Measurements from ENCODE around the gene LACTBL1. TPM values are rescaled to one million over a fixed set of nuclear protein-coding genes. Genes with fewer than 3 reads are reported as not detected.
"Not testable (repeated sequence)": the region's sequence is repeated elsewhere in the genome, so short reads cannot be mapped to it uniquely, and the experiment has no call there.

Gene LACTBL1
- polyA plus RNA-seq, 2 donors, result not detected

DNA sequence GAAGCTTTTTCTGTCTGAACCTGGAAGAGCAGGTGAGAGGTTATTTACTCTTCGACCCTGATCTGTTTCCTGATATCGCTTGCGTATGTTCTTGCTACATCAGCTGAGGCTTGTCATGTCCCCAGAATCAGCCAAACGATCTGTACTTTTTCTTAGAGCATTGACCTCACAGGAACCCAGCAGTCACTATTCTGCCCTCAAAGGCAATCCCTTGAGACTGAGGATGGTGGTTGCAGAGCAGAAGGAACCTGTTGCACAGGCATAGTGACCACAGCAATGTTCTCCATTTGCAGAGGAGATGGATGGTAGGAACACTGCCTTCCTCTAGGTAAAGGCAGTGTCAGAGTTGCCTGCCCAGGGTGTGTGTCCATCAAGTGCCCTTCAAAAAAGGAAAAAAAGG is 11.3 kb upstream of the LACTBL1 start:
- Histone ChIP-seq H3K9me3 (ENCODE audit: control insufficient read depth in 2 of 2, insufficient read depth in 1 of 2, low read depth in 1 of 2, low read length in 1 of 2) (no peaks in the 10 kb centered on the region), H3K4me3 (ENCODE audit: low read depth in 1 of 2, low read length in 2 of 2) (no peak overlapping the region), H3K27me3 (ENCODE audit: control insufficient read depth in 1 of 2, insufficient read depth in 2 of 2, low read length in 2 of 2) (no peaks in the 10 kb centered on the region), H3K27ac (ENCODE audit: low read depth in 2 of 2, low read length in 1 of 2) (no peak overlapping the region), H3K36me3 (ENCODE audit: control insufficient read depth in 2 of 2, insufficient read depth in 2 of 2, low read length in 1 of 2) (no peaks in the 10 kb centered on the region), H3K4me1 (ENCODE audit: control insufficient read depth in 2 of 2, insufficient read depth in 2 of 2, low read length in 1 of 2) (no peaks in the 10 kb centered on the region)
- WGBS, 2 donors, result 71 to 79% methylated on average over 4 of the region's 4 CpGs

GRCh38 chr1:22980471-22980790 is 7.8 kb upstream of the LACTBL1 start:
- WGBS, 2 donors, result 71 to 75% methylated on average over 3 of the region's 3 CpGs
- H3K36me3 ChIP-seq (ENCODE audit: control insufficient read depth in 2 of 2, insufficient read depth in 2 of 2, low read length in 1 of 2), result not testable (repeated sequence)

GRCh38 chr1:22978299-22978698 is 5.6 kb upstream of the LACTBL1 start:
- H3K27ac ChIP-seq (ENCODE audit: low read depth in 2 of 2, low read length in 1 of 2), result no peak overlapping the region
- no peaks in the 10 kb centered on the region for H3K9me3 ChIP-seq (ENCODE audit: control insufficient read depth in 2 of 2, insufficient read depth in 1 of 2, low read depth in 1 of 2, low read length in 1 of 2)
- H3K27me3 ChIP-seq (ENCODE audit: control insufficient read depth in 1 of 2, insufficient read depth in 2 of 2, low read length in 2 of 2), result no peaks in the 10 kb centered on the region
- H3K36me3 ChIP-seq (ENCODE audit: control insufficient read depth in 2 of 2, insufficient read depth in 2 of 2, low read length in 1 of 2), result no peaks in the 10 kb centered on the region
- WGBS, 2 donors, result 93 to 95% methylated on average over 3 of the region's 3 CpGs
- H3K4me3 ChIP-seq (ENCODE audit: low read depth in 1 of 2, low read length in 2 of 2), result no peak overlapping the region
- no peaks in the 10 kb centered on the region for H3K4me1 ChIP-seq (ENCODE audit: control insufficient read depth in 2 of 2, insufficient read depth in 2 of 2, low read length in 1 of 2)

More at GRCh38 chr1:22980471-22980790, 7.8 kb upstream of the LACTBL1 start:
- not testable (repeated sequence) for H3K4me1 ChIP-seq (ENCODE audit: control insufficient read depth in 2 of 2, insufficient read depth in 2 of 2, low read length in 1 of 2); H3K9me3 ChIP-seq (ENCODE audit: control insufficient read depth in 2 of 2, insufficient read depth in 1 of 2, low read depth in 1 of 2, low read length in 1 of 2); H3K27me3 ChIP-seq (ENCODE audit: control insufficient read depth in 1 of 2, insufficient read depth in 2 of 2, low read length in 2 of 2); H3K4me3 ChIP-seq (ENCODE audit: low read depth in 1 of 2, low read length in 2 of 2); H3K27ac ChIP-seq (ENCODE audit: low read depth in 2 of 2, low read length in 1 of 2)

GRCh38 chr1:22976461-22977243 is 4.0 kb upstream of the LACTBL1 start:
- H3K27me3 ChIP-seq (ENCODE audit: control insufficient read depth in 1 of 2, insufficient read depth in 2 of 2, low read length in 2 of 2), result no peaks in the 10 kb centered on the region
- 25 to 34% methylated on average over 9 of the region's 9 CpGs for WGBS, 2 donors

DNA sequence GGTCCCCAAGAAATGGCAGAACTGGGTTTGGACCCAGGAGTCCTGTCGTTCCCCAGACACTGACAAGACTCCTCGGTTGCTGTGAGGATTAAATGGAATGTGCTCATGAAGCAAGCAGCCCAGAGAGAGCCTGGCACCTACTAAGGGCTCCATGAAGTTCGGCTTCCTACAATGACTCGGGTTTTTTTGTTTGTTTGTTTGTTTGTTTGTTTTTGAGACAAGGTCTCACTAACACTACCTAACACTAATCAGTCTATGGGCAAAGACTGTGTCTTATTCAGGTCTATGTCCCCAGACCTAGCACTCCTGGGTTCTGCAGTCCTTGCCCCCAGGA is 3.4 kb upstream of the LACTBL1 start:
- 47 to 52% methylated on average over 4 of the region's 4 CpGs for WGBS, 2 donors
- H3K4me3 ChIP-seq (ENCODE audit: low read depth in 1 of 2, low read length in 2 of 2), result no peak overlapping the region
- H3K4me1 ChIP-seq (ENCODE audit: control insufficient read depth in 2 of 2, insufficient read depth in 2 of 2, low read length in 1 of 2), result no peaks in the 10 kb centered on the region
- H3K27ac ChIP-seq (ENCODE audit: low read depth in 2 of 2, low read length in 1 of 2), result no peak overlapping the region
- no peaks in the 10 kb centered on the region for H3K36me3 ChIP-seq (ENCODE audit: control insufficient read depth in 2 of 2, insufficient read depth in 2 of 2, low read length in 1 of 2)
- H3K9me3 ChIP-seq (ENCODE audit: control insufficient read depth in 2 of 2, insufficient read depth in 1 of 2, low read depth in 1 of 2, low read length in 1 of 2), result no peaks in the 10 kb centered on the region
- no peaks in the 10 kb centered on the region for H3K27me3 ChIP-seq (ENCODE audit: control insufficient read depth in 1 of 2, insufficient read depth in 2 of 2, low read length in 2 of 2)

More at GRCh38 chr1:22976461-22977243, 4.0 kb upstream of the LACTBL1 start:
- H3K9me3 ChIP-seq (ENCODE audit: control insufficient read depth in 2 of 2, insufficient read depth in 1 of 2, low read depth in 1 of 2, low read length in 1 of 2), result no peaks in the 10 kb centered on the region
- no peaks in the 10 kb centered on the region for H3K4me1 ChIP-seq (ENCODE audit: control insufficient read depth in 2 of 2, insufficient read depth in 2 of 2, low read length in 1 of 2)
- no peaks in the 10 kb centered on the region for H3K36me3 ChIP-seq (ENCODE audit: control insufficient read depth in 2 of 2, insufficient read depth in 2 of 2, low read length in 1 of 2)
- no peak overlapping the region for H3K27ac ChIP-seq (ENCODE audit: low read depth in 2 of 2, low read length in 1 of 2)
- H3K4me3 ChIP-seq (ENCODE audit: low read depth in 1 of 2, low read length in 2 of 2), result no peak overlapping the region

DNA sequence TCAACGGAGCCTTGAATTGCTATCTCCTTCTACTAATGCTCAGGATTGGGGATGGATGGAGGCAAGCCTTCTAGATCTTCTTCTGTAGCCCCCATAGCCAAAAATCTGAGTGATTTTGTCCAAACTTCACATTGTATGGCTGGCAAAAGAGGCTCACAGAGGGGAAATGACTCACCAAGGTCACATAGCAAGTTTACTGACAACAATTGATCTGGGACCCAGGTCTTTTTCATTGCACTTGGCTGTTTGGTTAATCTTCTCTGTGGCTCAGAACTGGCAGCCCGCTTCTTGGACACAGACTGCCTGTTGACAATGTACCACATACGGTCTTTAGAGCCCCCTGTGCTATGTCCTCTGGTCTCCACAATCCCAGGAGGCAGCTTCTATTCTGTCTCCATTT is 3.0 kb upstream of the LACTBL1 start:
- Histone ChIP-seq H3K4me3 (ENCODE audit: low read depth in 1 of 2, low read length in 2 of 2) (no peak overlapping the region), H3K27me3 (ENCODE audit: control insufficient read depth in 1 of 2, insufficient read depth in 2 of 2, low read length in 2 of 2) (no peaks in the 10 kb centered on the region), H3K4me1 (ENCODE audit: control insufficient read depth in 2 of 2, insufficient read depth in 2 of 2, low read length in 1 of 2) (no peaks in the 10 kb centered on the region), H3K9me3 (ENCODE audit: control insufficient read depth in 2 of 2, insufficient read depth in 1 of 2, low read depth in 1 of 2, low read length in 1 of 2) (no peaks in the 10 kb centered on the region), H3K36me3 (ENCODE audit: control insufficient read depth in 2 of 2, insufficient read depth in 2 of 2, low read length in 1 of 2) (no peaks in the 10 kb centered on the region), H3K27ac (ENCODE audit: low read depth in 2 of 2, low read length in 1 of 2) (no peak overlapping the region)
- WGBS, 2 donors, result 77 to 79% methylated on average over 3 of the region's 3 CpGs

DNA sequence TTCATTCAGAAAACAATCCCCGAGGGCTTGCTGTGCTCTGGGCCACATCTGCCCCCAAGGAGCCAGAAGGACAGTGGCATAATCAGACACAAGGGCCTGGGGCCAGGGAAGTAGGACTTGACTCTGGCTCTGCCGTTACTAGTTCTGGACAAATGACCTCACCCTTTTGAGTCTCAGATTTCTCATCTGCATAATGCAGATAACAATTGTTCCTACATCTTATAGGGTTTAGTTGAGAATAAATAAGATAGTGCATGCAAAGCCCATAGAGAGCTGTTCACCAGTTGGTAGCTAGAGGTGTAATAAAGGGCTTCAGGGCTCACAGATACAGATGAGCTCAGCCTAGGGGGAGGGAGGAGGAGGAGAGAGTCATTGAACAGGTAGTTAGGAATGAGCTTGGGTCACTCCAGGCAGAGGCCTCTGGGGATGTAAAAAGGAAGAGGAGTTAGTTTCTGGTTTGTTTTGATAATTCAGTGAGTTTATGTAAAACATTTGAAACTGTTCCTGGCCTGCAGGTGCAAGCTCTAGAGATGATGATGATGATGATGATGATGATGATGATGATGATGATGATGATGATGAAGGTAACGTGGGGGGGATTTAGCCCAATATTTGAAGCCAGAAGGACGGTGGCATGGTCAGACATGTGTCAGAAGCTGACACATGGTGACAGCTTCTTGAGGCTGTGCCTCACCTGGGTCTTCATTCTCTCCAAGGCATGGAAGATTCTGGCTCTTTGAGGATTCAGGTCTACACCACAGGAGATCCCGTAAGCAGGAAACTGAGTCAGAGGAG is 858 bp downstream of the LACTBL1 start:
- H3K36me3 ChIP-seq (ENCODE audit: control insufficient read depth in 2 of 2, insufficient read depth in 2 of 2, low read length in 1 of 2), result no peaks in the 10 kb centered on the region
- no peak overlapping the region for H3K4me3 ChIP-seq (ENCODE audit: low read depth in 1 of 2, low read length in 2 of 2)
- no peak overlapping the region for H3K27ac ChIP-seq (ENCODE audit: low read depth in 2 of 2, low read length in 1 of 2)
- WGBS, 2 donors, result 60 to 66% methylated on average over 5 of the region's 5 CpGs
- H3K4me1 ChIP-seq (ENCODE audit: control insufficient read depth in 2 of 2, insufficient read depth in 2 of 2, low read length in 1 of 2), result no peaks in the 10 kb centered on the region
- H3K9me3 ChIP-seq (ENCODE audit: control insufficient read depth in 2 of 2, insufficient read depth in 1 of 2, low read depth in 1 of 2, low read length in 1 of 2), result no peaks in the 10 kb centered on the region
- no peaks in the 10 kb centered on the region for H3K27me3 ChIP-seq (ENCODE audit: control insufficient read depth in 1 of 2, insufficient read depth in 2 of 2, low read length in 2 of 2)

- Histone ChIP-seq H3K27me3 (ENCODE audit: control insufficient read depth in 1 of 2, insufficient read depth in 2 of 2, low read length in 2 of 2) (no peaks in the 10 kb centered on the region), H3K4me3 (ENCODE audit: low read depth in 1 of 2, low read length in 2 of 2) (no peak overlapping the region), H3K9me3 (ENCODE audit: control insufficient read depth in 2 of 2, insufficient read depth in 1 of 2, low read depth in 1 of 2, low read length in 1 of 2) (peaks cover 0 to 2% of the 10 kb centered on the region in 2 donors), H3K36me3 (ENCODE audit: control insufficient read depth in 2 of 2, insufficient read depth in 2 of 2, low read length in 1 of 2) (no peaks in the 10 kb centered on the region), H3K27ac (ENCODE audit: low read depth in 2 of 2, low read length in 1 of 2) (no peak overlapping the region), H3K4me1 (ENCODE audit: control insufficient read depth in 2 of 2, insufficient read depth in 2 of 2, low read length in 1 of 2) (no peaks in the 10 kb centered on the region)
- 45 to 54% methylated on average over 3 of the region's 3 CpGs for whole genome bisulfite sequencing, 2 donors
These were observed 1.5 kb downstream of the LACTBL1 start for GRCh38 chr1:22971161-22971560.

- Histone ChIP-seq H3K27me3 (ENCODE audit: control insufficient read depth in 1 of 2, insufficient read depth in 2 of 2, low read length in 2 of 2) (no peaks in the 10 kb centered on the region), H3K27ac (ENCODE audit: low read depth in 2 of 2, low read length in 1 of 2) (no peak overlapping the region), H3K4me3 (ENCODE audit: low read depth in 1 of 2, low read length in 2 of 2) (no peak overlapping the region), H3K4me1 (ENCODE audit: control insufficient read depth in 2 of 2, insufficient read depth in 2 of 2, low read length in 1 of 2) (no peaks in the 10 kb centered on the region), H3K9me3 (ENCODE audit: control insufficient read depth in 2 of 2, insufficient read depth in 1 of 2, low read depth in 1 of 2, low read length in 1 of 2) (peaks cover 0 to 2% of the 10 kb centered on the region in 2 donors), H3K36me3 (ENCODE audit: control insufficient read depth in 2 of 2, insufficient read depth in 2 of 2, low read length in 1 of 2) (no peaks in the 10 kb centered on the region)
- WGBS, 2 donors, result 73 to 86% methylated on average over 2 of the region's 2 CpGs
These were observed 2.6 kb downstream of the LACTBL1 start for GRCh38 chr1:22970096-22970495.

GRCh38 chr1:22969304-22969709 is 3.4 kb downstream of the LACTBL1 start:
- Histone ChIP-seq H3K9me3 (ENCODE audit: control insufficient read depth in 2 of 2, insufficient read depth in 1 of 2, low read depth in 1 of 2, low read length in 1 of 2) (peaks cover 0 to 2% of the 10 kb centered on the region in 2 donors), H3K4me1 (ENCODE audit: control insufficient read depth in 2 of 2, insufficient read depth in 2 of 2, low read length in 1 of 2) (no peaks in the 10 kb centered on the region), H3K4me3 (ENCODE audit: low read depth in 1 of 2, low read length in 2 of 2) (no peak overlapping the region), H3K27me3 (ENCODE audit: control insufficient read depth in 1 of 2, insufficient read depth in 2 of 2, low read length in 2 of 2) (no peaks in the 10 kb centered on the region), H3K27ac (ENCODE audit: low read depth in 2 of 2, low read length in 1 of 2) (no peak overlapping the region), H3K36me3 (ENCODE audit: control insufficient read depth in 2 of 2, insufficient read depth in 2 of 2, low read length in 1 of 2) (no peaks in the 10 kb centered on the region)
- 3 to 4% methylated on average over 5 of the region's 5 CpGs for WGBS, 2 donors
